Measurements from ENCODE around the gene FOXC2. TPM values are rescaled to one million over a fixed set of nuclear protein-coding genes. Genes with fewer than 3 reads are reported as not detected.

The FOXC2 gene
- total RNA-seq, 2 donors from 2014 or later: 0.66 to 0.78 TPM

- intact Hi-C loops (cut with DNase I): no loop called here
- 18 to 51% methylated on average over 2 to 18 of the region's 18 CpGs for WGBS, 2 donors
- TF ChIP-seq POLR2A (IDR thresholded peaks at IDR 0.05) (no peak), CTCF (IDR thresholded peaks at IDR 0.05) (no peak)
- peaks cover 0 to 3% of the 10 kb centered on the region in 2 donors for H3K27me3 ChIP-seq
- H3K36me3 ChIP-seq (replicated peaks in 1 of 2; ENCODE audit: insufficient read depth in 1 of 2, low read depth in 2 of 2): no peaks in the 10 kb centered on the region
- H3K9me3 ChIP-seq: no peaks in the 10 kb centered on the region
- H3K4me1 ChIP-seq: no peaks in the 10 kb centered on the region
- ATAC-seq (no peak), DNase-seq (no peak)
- no peak overlapping the region for H3K27ac ChIP-seq
- H3K4me3 ChIP-seq: no peak overlapping the region
Observed at GRCh38 chr16:86610779-86611524, 44.3 kb downstream of the FOXC2 start.

- DNase-seq (peak in 1 of 4 donors; percentile 6), ATAC-seq (no peak)
- no peaks in the 10 kb centered on the region for H3K27me3 ChIP-seq
- H3K4me3 ChIP-seq: no peak overlapping the region
- no peak overlapping the region for H3K27ac ChIP-seq
- no peak for TF ChIP-seq POLR2A (IDR thresholded peaks at IDR 0.05)
- TF ChIP-seq CTCF (IDR thresholded peaks at IDR 0.05): no peak
- no peaks in the 10 kb centered on the region for H3K4me1 ChIP-seq
- 31 to 43% methylated on average over 3 to 7 of the region's 7 CpGs for WGBS, 2 donors
- H3K36me3 ChIP-seq (replicated peaks in 1 of 2; ENCODE audit: insufficient read depth in 1 of 2, low read depth in 2 of 2): no peaks in the 10 kb centered on the region
- intact Hi-C loops (cut with DNase I): no loop called here
- no peaks in the 10 kb centered on the region for H3K9me3 ChIP-seq
Observed at GRCh38 chr16:86611525-86611855, 44.9 kb downstream of the FOXC2 start.

- H3K4me1 ChIP-seq: no peaks in the 10 kb centered on the region
- DNase-seq (no peak), ATAC-seq (no peak)
- no peaks in the 10 kb centered on the region for H3K9me3 ChIP-seq
- WGBS, 2 donors: 51 to 65% methylated on average over 3 of the region's 3 CpGs
- TF ChIP-seq CTCF (IDR thresholded peaks at IDR 0.05): no peak
- no peak for TF ChIP-seq POLR2A (IDR thresholded peaks at IDR 0.05)
- H3K27me3 ChIP-seq: no peaks in the 10 kb centered on the region
- no peaks in the 10 kb centered on the region for H3K36me3 ChIP-seq (replicated peaks in 1 of 2; ENCODE audit: insufficient read depth in 1 of 2, low read depth in 2 of 2)
- no peak overlapping the region for H3K27ac ChIP-seq
- intact Hi-C loops (cut with DNase I): no loop called here
- no peak overlapping the region for H3K4me3 ChIP-seq
Observed at GRCh38 chr16:86611941-86612340, 45.3 kb downstream of the FOXC2 start.

GRCh38 chr16:86614699-86615098 is 48.1 kb downstream of the FOXC2 start:
- no peak overlapping the region for H3K4me3 ChIP-seq
- TF ChIP-seq CTCF (IDR thresholded peaks at IDR 0.05) (no peak), POLR2A (IDR thresholded peaks at IDR 0.05) (no peak)
- no peaks in the 10 kb centered on the region for H3K27me3 ChIP-seq
- WGBS, 2 donors: 52 to 56% methylated on average over 5 of the region's 5 CpGs
- no peaks in the 10 kb centered on the region for H3K9me3 ChIP-seq
- no peak for ATAC-seq
- intact Hi-C loops (cut with DNase I): no loop called here
- no peak for DNase-seq
- H3K4me1 ChIP-seq: no peaks in the 10 kb centered on the region
- no peaks in the 10 kb centered on the region for H3K36me3 ChIP-seq (replicated peaks in 1 of 2; ENCODE audit: insufficient read depth in 1 of 2, low read depth in 2 of 2)
- H3K27ac ChIP-seq: no peak overlapping the region

GRCh38 chr16:86616906-86617305 is 50.3 kb downstream of the FOXC2 start:
- H3K4me3 ChIP-seq: no peak overlapping the region
- TF ChIP-seq CTCF (IDR thresholded peaks at IDR 0.05) (no peak), POLR2A (IDR thresholded peaks at IDR 0.05) (no peak)
- H3K4me1 ChIP-seq: no peaks in the 10 kb centered on the region
- DNase-seq (no peak), ATAC-seq (no peak)
- WGBS, 2 donors: 55 to 64% methylated on average over 5 of the region's 5 CpGs
- H3K27ac ChIP-seq: no peak overlapping the region
- intact Hi-C loops (cut with DNase I): no loop called here
- no peaks in the 10 kb centered on the region for H3K27me3 ChIP-seq
- H3K36me3 ChIP-seq (replicated peaks in 1 of 2; ENCODE audit: insufficient read depth in 1 of 2, low read depth in 2 of 2): no peaks in the 10 kb centered on the region
- no peaks in the 10 kb centered on the region for H3K9me3 ChIP-seq

Data from body of pancreas (tissue), 4 donors.